Measurements from ENCODE around the gene MTFR1L. TPM values are rescaled to one million over a fixed set of nuclear protein-coding genes. Genes with fewer than 3 reads are reported as not detected.
A peak's percentile ranks its signal among the peaks of the same experiment; 100 is the strongest.

Gene MTFR1L
- total RNA-seq, 1 donor from 2014 or later: 48.1 TPM

- Mint-ChIP-seq H3K27ac (ENCODE audit: unreplicated experiment) (no peak overlapping the region), H3K9me3 (ENCODE audit: unreplicated experiment) (no peaks in the 10 kb centered on the region), H3K4me3 (ENCODE audit: unreplicated experiment) (no peak overlapping the region), H3K4me1 (ENCODE audit: unreplicated experiment) (peaks cover 18% of the 10 kb centered on the region), H3K36me3 (ENCODE audit: low read depth, unreplicated experiment) (peaks cover 7% of the 10 kb centered on the region), H3K27me3 (ENCODE audit: unreplicated experiment) (peaks cover 15% of the 10 kb centered on the region)
- TF ChIP-seq CTCF (IDR thresholded peaks at IDR 0.05; ENCODE audit: unreplicated experiment): no peak
- no peak for DNase-seq (ENCODE audit: low spot score)
Measured at GRCh38 chr1:25877155-25877554, 57.4 kb downstream of the MTFR1L start.

- Mint-ChIP-seq H3K4me1 (ENCODE audit: unreplicated experiment) (peaks cover 16% of the 10 kb centered on the region), H3K27ac (ENCODE audit: unreplicated experiment) (no peak overlapping the region), H3K27me3 (ENCODE audit: unreplicated experiment) (peaks cover 15% of the 10 kb centered on the region), H3K9me3 (ENCODE audit: unreplicated experiment) (no peaks in the 10 kb centered on the region), H3K4me3 (ENCODE audit: unreplicated experiment) (no peak overlapping the region), H3K36me3 (ENCODE audit: low read depth, unreplicated experiment) (peaks cover 4% of the 10 kb centered on the region)
- no peak for DNase-seq (ENCODE audit: low spot score)
- TF ChIP-seq CTCF (IDR thresholded peaks at IDR 0.05; ENCODE audit: unreplicated experiment): no peak
Measured at GRCh38 chr1:25878690-25879089, 58.9 kb downstream of the MTFR1L start.

GRCh38 chr1:25879675-25880074 is 59.9 kb downstream of the MTFR1L start:
- DNase-seq (ENCODE audit: low spot score): no peak
- H3K4me1 Mint-ChIP-seq (ENCODE audit: unreplicated experiment): peaks cover 16% of the 10 kb centered on the region
- H3K27me3 Mint-ChIP-seq (ENCODE audit: unreplicated experiment): peaks cover 15% of the 10 kb centered on the region
- H3K36me3 Mint-ChIP-seq (ENCODE audit: low read depth, unreplicated experiment): peaks cover 4% of the 10 kb centered on the region
- no peak overlapping the region for H3K27ac Mint-ChIP-seq (ENCODE audit: unreplicated experiment)
- H3K9me3 Mint-ChIP-seq (ENCODE audit: unreplicated experiment): no peaks in the 10 kb centered on the region
- no peak for TF ChIP-seq CTCF (IDR thresholded peaks at IDR 0.05; ENCODE audit: unreplicated experiment)
- no peak overlapping the region for H3K4me3 Mint-ChIP-seq (ENCODE audit: unreplicated experiment)

- no peak for DNase-seq (ENCODE audit: low spot score)
- Mint-ChIP-seq H3K9me3 (ENCODE audit: unreplicated experiment) (no peaks in the 10 kb centered on the region), H3K4me3 (ENCODE audit: unreplicated experiment) (peak overlapping the region; percentile 78), H3K36me3 (ENCODE audit: low read depth, unreplicated experiment) (peaks cover 4% of the 10 kb centered on the region), H3K4me1 (ENCODE audit: unreplicated experiment) (peaks cover 16% of the 10 kb centered on the region), H3K27me3 (ENCODE audit: unreplicated experiment) (peaks cover 15% of the 10 kb centered on the region), H3K27ac (ENCODE audit: unreplicated experiment) (peak overlapping the region; percentile 42)
- TF ChIP-seq CTCF (IDR thresholded peaks at IDR 0.05; ENCODE audit: unreplicated experiment): no peak
Measured at GRCh38 chr1:25880518-25880917, 60.8 kb downstream of the MTFR1L start.

GRCh38 chr1:25881266-25881665 is 61.5 kb downstream of the MTFR1L start:
- TF ChIP-seq CTCF (IDR thresholded peaks at IDR 0.05; ENCODE audit: unreplicated experiment): no peak
- no peak overlapping the region for H3K27ac Mint-ChIP-seq (ENCODE audit: unreplicated experiment)
- no peak overlapping the region for H3K4me3 Mint-ChIP-seq (ENCODE audit: unreplicated experiment)
- peaks cover 4% of the 10 kb centered on the region for H3K36me3 Mint-ChIP-seq (ENCODE audit: low read depth, unreplicated experiment)
- no peak for DNase-seq (ENCODE audit: low spot score)
- no peaks in the 10 kb centered on the region for H3K9me3 Mint-ChIP-seq (ENCODE audit: unreplicated experiment)
- peaks cover 11% of the 10 kb centered on the region for H3K27me3 Mint-ChIP-seq (ENCODE audit: unreplicated experiment)
- H3K4me1 Mint-ChIP-seq (ENCODE audit: unreplicated experiment): peaks cover 13% of the 10 kb centered on the region

Other genes with a start within 250 kb of the MTFR1L start
- 29.1 TPM for gene MAN1C1, start 203.2 kb upstream of the MTFR1L start, total RNA-seq (ENCODE audit: unreplicated experiment)
- gene SELENON, start 19.8 kb upstream of the MTFR1L start, total RNA-seq (ENCODE audit: unreplicated experiment): 284 TPM
- gene AUNIP, start 39.5 kb downstream of the MTFR1L start, total RNA-seq (ENCODE audit: unreplicated experiment): 3.3 TPM
- gene PAQR7, start 55.8 kb downstream of the MTFR1L start, total RNA-seq (ENCODE audit: unreplicated experiment): 18.7 TPM
- gene STMN1, start 86.5 kb downstream of the MTFR1L start, total RNA-seq (ENCODE audit: unreplicated experiment): 972 TPM
- gene PAFAH2, start 178.1 kb downstream of the MTFR1L start, total RNA-seq (ENCODE audit: unreplicated experiment): 13.4 TPM
- gene EXTL1, start 201.8 kb downstream of the MTFR1L start, total RNA-seq (ENCODE audit: unreplicated experiment): 1.8 TPM
- gene SLC30A2, start 226.2 kb downstream of the MTFR1L start, total RNA-seq (ENCODE audit: unreplicated experiment): not detected
- not detected for gene TRIM63, start 247.7 kb downstream of the MTFR1L start, total RNA-seq (ENCODE audit: unreplicated experiment)

All from endothelial cell (in vitro differentiated cells).